Common myeloid progenitor, CD34-positive (primary cell): ENCODE data around the gene SLC26A1.

ENCODE experiments used
- CTCF ChIA-PET: fragments of 350-600 bp; sonication (Branson Sonifier 250); formaldehyde crosslinking; loops from one replicate; lab custom pipeline; 2021; ENCODE audit warnings: antibody characterized with exemption; lab: Charles Lee
- POLR2A ChIA-PET: fragments of 350-600 bp; sonication (Branson Sonifier 250); formaldehyde crosslinking; loops from one replicate; lab custom pipeline; 2021; ENCODE audit warnings: antibody characterized with exemption; lab: Charles Lee
- DNase-seq, 3 donors: peaks; one replicate each; pipeline versions ENCODE4 v3.0.0 to v3.0.0-alpha.2; 2013
- H3K27ac ChIP-seq, 2 experiments: 1 replicate in 1 of 2; 2 replicates in 1 of 2; pipeline ENCODE4 v1.7.0; 2013; ENCODE audit warnings: inconsistent platforms in 2 of 2, low read length in 2 of 2, mild to moderate bottlenecking in 2 of 2, low read depth in 1 of 2, moderate library complexity in 1 of 2; ENCODE audit not compliant: severe bottlenecking in 2 of 2, insufficient read depth in 1 of 2, poor library complexity in 1 of 2
- H3K27me3 ChIP-seq, 5 experiments: replicated peaks in 2 of 5; 1 replicate in 3 of 5; 2 replicates in 2 of 5; pipeline versions ENCODE4 v1.6.1 to v1.7.0; 2013; ENCODE audit warnings: low read length in 4 of 5, mild to moderate bottlenecking in 2 of 5, moderate library complexity in 2 of 5, inconsistent platforms in 1 of 5; ENCODE audit not compliant: insufficient read depth in 5 of 5, control insufficient read depth in 4 of 5
- H3K36me3 ChIP-seq, 4 experiments: 1 replicate in 2 of 4; 2 replicates in 2 of 4; pipeline versions ENCODE4 v1.6.1 to v1.7.0; 2013; ENCODE audit warnings: low read length in 3 of 4, control low read depth in 1 of 4, mild to moderate bottlenecking in 1 of 4; ENCODE audit not compliant: control insufficient read depth in 4 of 4, insufficient read depth in 4 of 4
- H3K4me1 ChIP-seq, 4 experiments: 1 replicate in 3 of 4; 2 replicates in 1 of 4; pipeline versions ENCODE4 v1.6.1 to v1.7.1; 2013; ENCODE audit warnings: low read length in 3 of 4, mild to moderate bottlenecking in 3 of 4, control low read depth in 1 of 4, inconsistent platforms in 1 of 4, moderate library complexity in 1 of 4; ENCODE audit not compliant: control insufficient read depth in 4 of 4, insufficient read depth in 4 of 4; ENCODE audit errors: control extremely low read depth in 1 of 4
- H3K4me3 ChIP-seq, 7 experiments: 1 replicate in 4 of 7; 2 replicates in 3 of 7; pipeline versions ENCODE4 v1.5.1 to v1.7.0; 2013; ENCODE audit warnings: mild to moderate bottlenecking in 7 of 7, low read length in 6 of 7, moderate library complexity in 6 of 7, inconsistent platforms in 2 of 7, low read depth in 2 of 7, control low read depth in 1 of 7; ENCODE audit not compliant: insufficient read depth in 4 of 7, control insufficient read depth in 1 of 7; ENCODE audit errors: extremely low read depth in 1 of 7
- H3K9me3 ChIP-seq, 5 experiments: 1 replicate in 4 of 5; 2 replicates in 1 of 5; pipeline versions ENCODE4 v1.6.1 to v1.7.1; 2013; ENCODE audit warnings: low read length in 4 of 5, mild to moderate bottlenecking in 2 of 5, inconsistent platforms in 1 of 5, low read depth in 1 of 5, moderate library complexity in 1 of 5; ENCODE audit not compliant: control insufficient read depth in 4 of 5, insufficient read depth in 2 of 5; ENCODE audit errors: control extremely low read depth in 1 of 5
- WGBS: methylation state at CpG from one replicate; pipeline ENCODE4 v1.1.5; 2013; ENCODE audit not compliant: insufficient coverage; 5-methylcytosine and 5-hydroxymethylcytosine counted together

The SLC26A1 gene

GRCh38 chr4:951186-951585 is 42.0 kb downstream of the SLC26A1 start:
- Histone ChIP-seq H3K27ac (no peak overlapping the region), H3K4me3 (no peak overlapping the region), H3K9me3 (no peaks in the 10 kb centered on the region), H3K4me1 (peaks cover 0 to 8% (median 1%) of the 10 kb centered on the region in 4 experiments), H3K27me3 (no peaks in the 10 kb centered on the region), H3K36me3 (peaks cover 0 to 18% (median 0%) of the 10 kb centered on the region in 4 experiments)
- DNase-seq = no peak
- POLR2A ChIA-PET = no interaction called here
- WGBS = 98% methylated on average over 4 of the region's 7 CpGs
- CTCF ChIA-PET = interaction anchor here (2.1 kb wide), 1 partner anchor 36 kb away, joined by 4 read pairs; no protein-coding TSS in a partner anchor

GRCh38 chr4:950136-951020 is 42.8 kb downstream of the SLC26A1 start:
- H3K4me1 ChIP-seq = peaks cover 0 to 8% (median 1%) of the 10 kb centered on the region in 4 experiments
- H3K27me3 ChIP-seq = no peaks in the 10 kb centered on the region
- POLR2A ChIA-PET = no interaction called here
- CTCF ChIA-PET = interaction anchor here (2.1 kb wide), 1 partner anchor 37 kb away, joined by 4 read pairs; no protein-coding TSS in a partner anchor
- H3K4me3 ChIP-seq = no peak overlapping the region
- DNase-seq = no peak
- H3K36me3 ChIP-seq = peaks cover 0 to 14% (median 0%) of the 10 kb centered on the region in 4 experiments
- no peaks in the 10 kb centered on the region for H3K9me3 ChIP-seq
- H3K27ac ChIP-seq = no peak overlapping the region
- WGBS = 86% methylated on average over 16 of the region's 30 CpGs

- ChIA-PET CTCF (interaction anchor here (2.1 kb wide), 1 partner anchor 38 kb away, joined by 4 read pairs; no protein-coding TSS in a partner anchor), POLR2A (no interaction called here)
- Histone ChIP-seq H3K27me3 (no peaks in the 10 kb centered on the region), H3K4me3 (no peak overlapping the region), H3K9me3 (no peaks in the 10 kb centered on the region), H3K4me1 (peaks cover 0 to 8% (median 1%) of the 10 kb centered on the region in 4 experiments), H3K27ac (no peak overlapping the region), H3K36me3 (peaks cover 0 to 10% (median 0%) of the 10 kb centered on the region in 4 experiments)
- no peak for DNase-seq
- 98% methylated on average over 15 of the region's 20 CpGs for WGBS
Observed at GRCh38 chr4:949656-950055, 43.5 kb downstream of the SLC26A1 start.

- ChIA-PET CTCF (no interaction called here), POLR2A (interaction anchor here (1.2 kb wide), 1 partner anchor 12 kb away, joined by 4 read pairs; no protein-coding TSS in a partner anchor)
- no peaks in the 10 kb centered on the region for H3K27me3 ChIP-seq
- peaks cover 0 to 8% (median 1%) of the 10 kb centered on the region in 4 experiments for H3K4me1 ChIP-seq
- DNase-seq = no peak
- H3K27ac ChIP-seq = no peak overlapping the region
- H3K9me3 ChIP-seq = no peaks in the 10 kb centered on the region
- 97% methylated on average over 13 of the region's 13 CpGs for WGBS
- H3K36me3 ChIP-seq = peaks cover 0 to 6% (median 0%) of the 10 kb centered on the region in 4 experiments
- no peak overlapping the region for H3K4me3 ChIP-seq
Observed at GRCh38 chr4:948936-949300, 44.3 kb downstream of the SLC26A1 start.

- Histone ChIP-seq H3K27ac (no peak overlapping the region), H3K4me1 (peaks cover 0 to 8% (median 1%) of the 10 kb centered on the region in 4 experiments), H3K36me3 (peaks cover 0 to 4% (median 0%) of the 10 kb centered on the region in 4 experiments), H3K9me3 (no peaks in the 10 kb centered on the region), H3K4me3 (no peak overlapping the region), H3K27me3 (no peaks in the 10 kb centered on the region)
- 93% methylated on average over 30 of the region's 33 CpGs for WGBS
- ChIA-PET POLR2A (interaction anchor here (1.2 kb wide), 1 partner anchor 11 kb away, joined by 4 read pairs; no protein-coding TSS in a partner anchor), CTCF (no interaction called here)
- no peak for DNase-seq
Observed at GRCh38 chr4:948101-948935, 44.9 kb downstream of the SLC26A1 start.

- WGBS = 95% methylated on average over 16 of the region's 19 CpGs
Observed at GRCh38 chr4:947491-947971, 45.7 kb downstream of the SLC26A1 start.

More at GRCh38 chr4:947491-947971, 45.7 kb downstream of the SLC26A1 start:
- CTCF ChIA-PET = no interaction called here
- no peaks in the 10 kb centered on the region for H3K9me3 ChIP-seq
- DNase-seq = no peak
- POLR2A ChIA-PET = no interaction called here
- H3K27ac ChIP-seq = no peak overlapping the region
- H3K4me3 ChIP-seq = no peak overlapping the region
- H3K4me1 ChIP-seq = peaks cover 0 to 8% (median 1%) of the 10 kb centered on the region in 4 experiments
- peaks cover 0 to 2% (median 0%) of the 10 kb centered on the region in 4 experiments for H3K36me3 ChIP-seq
- H3K27me3 ChIP-seq = no peaks in the 10 kb centered on the region
